Measurements from ENCODE around the gene TMC6. TPM values are rescaled to one million over a fixed set of nuclear protein-coding genes. Genes with fewer than 3 reads are reported as not detected.

Gene TMC6
- total RNA-seq, 4 donors from 2014 or later = 31.6 to 44.8 (median 39.0) TPM

- no peak overlapping the region for H3K4me3 ChIP-seq (ENCODE audit: low read depth, poor library complexity, severe bottlenecking)
- 94 to 95% methylated on average over 9 of the region's 9 CpGs for WGBS, 2 donors
- TF ChIP-seq POLR2A (IDR thresholded peaks at IDR 0.05) = no peak
- TF ChIP-seq, protein P1, sequence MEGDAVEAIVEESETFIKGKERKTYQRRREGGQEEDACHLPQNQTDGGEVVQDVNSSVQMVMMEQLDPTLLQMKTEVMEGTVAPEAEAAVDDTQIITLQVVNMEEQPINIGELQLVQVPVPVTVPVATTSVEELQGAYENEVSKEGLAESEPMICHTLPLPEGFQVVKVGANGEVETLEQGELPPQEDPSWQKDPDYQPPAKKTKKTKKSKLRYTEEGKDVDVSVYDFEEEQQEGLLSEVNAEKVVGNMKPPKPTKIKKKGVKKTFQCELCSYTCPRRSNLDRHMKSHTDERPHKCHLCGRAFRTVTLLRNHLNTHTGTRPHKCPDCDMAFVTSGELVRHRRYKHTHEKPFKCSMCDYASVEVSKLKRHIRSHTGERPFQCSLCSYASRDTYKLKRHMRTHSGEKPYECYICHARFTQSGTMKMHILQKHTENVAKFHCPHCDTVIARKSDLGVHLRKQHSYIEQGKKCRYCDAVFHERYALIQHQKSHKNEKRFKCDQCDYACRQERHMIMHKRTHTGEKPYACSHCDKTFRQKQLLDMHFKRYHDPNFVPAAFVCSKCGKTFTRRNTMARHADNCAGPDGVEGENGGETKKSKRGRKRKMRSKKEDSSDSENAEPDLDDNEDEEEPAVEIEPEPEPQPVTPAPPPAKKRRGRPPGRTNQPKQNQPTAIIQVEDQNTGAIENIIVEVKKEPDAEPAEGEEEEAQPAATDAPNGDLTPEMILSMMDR (IDR thresholded peaks at IDR 0.05) = no peak
- no peak for DNase-seq (ENCODE audit: low spot score in 2 of 2)
- intact Hi-C loops (cut with DNase I; ENCODE audit: low total_unique reads) = no loop called here
Measured at GRCh38 chr17:78135858-78136500, 7.4 kb upstream of the TMC6 start.

DNA sequence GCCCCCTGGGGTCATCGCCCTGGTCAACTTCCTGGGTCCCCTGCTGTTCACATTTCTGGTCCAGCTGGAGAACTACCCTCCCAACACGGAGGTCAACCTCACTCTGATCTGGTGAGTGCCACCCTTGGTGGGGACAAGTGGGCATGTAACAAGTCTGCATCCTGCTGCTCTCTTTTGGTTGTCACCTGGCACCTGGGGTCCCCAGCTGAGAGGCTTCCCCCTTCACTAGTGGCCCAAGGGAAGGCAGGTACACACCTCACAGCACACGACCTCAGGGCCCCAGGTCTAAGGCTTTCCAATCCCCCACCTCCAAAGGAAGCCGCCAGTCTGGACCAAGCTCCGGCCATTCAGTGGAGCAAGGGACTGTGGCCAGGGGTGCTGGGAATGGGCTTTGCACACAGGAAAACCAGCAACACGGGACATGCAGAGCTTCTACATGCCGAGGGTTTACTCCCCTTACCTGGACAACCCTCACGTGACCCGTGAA is 6.4 kb upstream of the TMC6 start:
- no peak overlapping the region for H3K4me3 ChIP-seq (ENCODE audit: low read depth, poor library complexity, severe bottlenecking)
- TF ChIP-seq, protein P1 (IDR thresholded peaks at IDR 0.05) = no peak
- no peak for TF ChIP-seq POLR2A (IDR thresholded peaks at IDR 0.05)
- 76 to 79% methylated on average over 9 of the region's 9 CpGs for WGBS, 2 donors
- intact Hi-C loops (cut with DNase I; ENCODE audit: low total_unique reads) = no loop called here
- DNase-seq (ENCODE audit: low spot score in 2 of 2) = no peak

GRCh38 chr17:78133971-78134898 is 5.7 kb upstream of the TMC6 start:
- 49 to 59% methylated on average over 38 to 39 of the region's 39 CpGs for WGBS, 2 donors
- peak in 1 of 2 donors; percentile 89 for DNase-seq (ENCODE audit: low spot score in 2 of 2)
- H3K4me3 ChIP-seq (ENCODE audit: low read depth, poor library complexity, severe bottlenecking) = no peak overlapping the region
- intact Hi-C loops (cut with DNase I; ENCODE audit: low total_unique reads) = no loop called here
- TF ChIP-seq, protein P1 (IDR thresholded peaks at IDR 0.05) = peak in 1 of 3 donors; percentile 6
- TF ChIP-seq POLR2A (IDR thresholded peaks at IDR 0.05) = no peak

- no peak for DNase-seq (ENCODE audit: low spot score in 2 of 2)
- 82 to 87% methylated on average over 28 to 30 of the region's 30 CpGs for WGBS, 2 donors
- intact Hi-C loops (cut with DNase I; ENCODE audit: low total_unique reads) = no loop called here
- TF ChIP-seq, protein P1 (IDR thresholded peaks at IDR 0.05) = no peak
- no peak for TF ChIP-seq POLR2A (IDR thresholded peaks at IDR 0.05)
- no peak overlapping the region for H3K4me3 ChIP-seq (ENCODE audit: low read depth, poor library complexity, severe bottlenecking)
Measured at GRCh38 chr17:78133179-78133951, 4.8 kb upstream of the TMC6 start.

DNA sequence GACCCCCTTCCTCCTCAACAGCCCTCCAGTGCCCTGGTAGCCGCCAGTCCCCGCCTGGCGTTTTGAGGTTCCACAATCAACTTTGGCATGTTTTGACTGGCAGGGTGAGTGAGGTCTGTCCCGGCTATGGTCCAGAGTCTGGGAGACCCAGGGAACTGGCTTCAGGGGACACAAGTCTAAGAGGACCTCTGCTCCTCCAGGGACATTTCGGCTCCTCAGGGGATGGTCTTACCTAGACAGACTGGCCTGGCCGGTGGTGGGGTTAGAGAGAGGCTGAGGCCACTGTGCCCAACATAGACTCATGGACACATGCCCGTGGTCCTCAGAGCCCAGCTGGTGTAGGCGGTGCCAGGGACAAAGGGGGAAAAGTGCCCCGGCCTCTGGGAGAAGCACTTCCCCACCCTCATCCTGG is 4.2 kb upstream of the TMC6 start:
- H3K4me3 ChIP-seq (ENCODE audit: low read depth, poor library complexity, severe bottlenecking) = no peak overlapping the region
- intact Hi-C loops (cut with DNase I; ENCODE audit: low total_unique reads) = no loop called here
- no peak for DNase-seq (ENCODE audit: low spot score in 2 of 2)
- TF ChIP-seq POLR2A (IDR thresholded peaks at IDR 0.05) = no peak
- TF ChIP-seq, protein P1 (IDR thresholded peaks at IDR 0.05) = no peak
- 61 to 66% methylated on average over 8 of the region's 9 CpGs for WGBS, 2 donors

All from lower leg skin (tissue), 4 donors.